HEK293 (cell line): Measurements from ENCODE around the gene RELCH.

ENCODE experiments used
- IKZF3 ChIP-seq: fragments of 450-650 bp; IDR thresholded peaks from 2 replicates; pipeline ENCODE4 v1.5.0; 2018; ENCODE audit warnings: missing biosample characterization, mild to moderate bottlenecking, missing genetic modification characterization, moderate library complexity
- MEIS1 ChIP-seq: sonication (generic); formaldehyde crosslinking; IDR thresholded peaks from 2 replicates; pipeline ENCODE4 v1.8.1; 2022; ENCODE audit warnings: missing genetic modification reagents, mild to moderate bottlenecking, borderline replicate concordance
- MZF1 ChIP-seq: fragments of 450-650 bp; formaldehyde crosslinking; IDR thresholded peaks from 2 replicates; pipeline ENCODE4 v1.5.1; 2017; ENCODE audit warnings: missing biosample characterization, missing genetic modification characterization, borderline replicate concordance
- RBAK ChIP-seq: fragments of 450-650 bp; formaldehyde crosslinking; IDR thresholded peaks from 2 replicates; pipeline ENCODE4 v1.5.1; 2016; ENCODE audit warnings: missing biosample characterization, missing genetic modification characterization
- ZNF174 ChIP-seq: fragments of 450-650 bp; formaldehyde crosslinking; IDR thresholded peaks from 2 replicates; pipeline ENCODE4 v1.5.0; 2017; ENCODE audit warnings: missing biosample characterization, mild to moderate bottlenecking, missing genetic modification characterization
- ZNF2 ChIP-seq: fragments of 450-650 bp; formaldehyde crosslinking; IDR thresholded peaks from 2 replicates; pipeline ENCODE4 v1.5.1; 2016; ENCODE audit warnings: missing biosample characterization, missing genetic modification characterization
- TF ChIP-seq, protein P1 (sequence below): fragments of 450-650 bp; formaldehyde crosslinking; IDR thresholded peaks from 2 replicates; pipeline ENCODE4 v1.5.1; 2016; ENCODE audit warnings: missing biosample characterization, missing genetic modification characterization
- TF ChIP-seq, protein P2 (sequence below): fragments of 450-650 bp; formaldehyde crosslinking; IDR thresholded peaks from 2 replicates; pipeline ENCODE4 v1.5.1; 2016; ENCODE audit warnings: missing biosample characterization, missing genetic modification characterization
- TF ChIP-seq, protein P3 (sequence below): fragments of 450-650 bp; formaldehyde crosslinking; IDR thresholded peaks from 2 replicates; pipeline ENCODE4 v1.5.1; 2016; ENCODE audit warnings: missing biosample characterization, missing genetic modification characterization, borderline replicate concordance
- TF ChIP-seq, protein P4 (sequence below): fragments of 450-650 bp; formaldehyde crosslinking; IDR thresholded peaks from 2 replicates; pipeline ENCODE4 v1.5.1; 2016; ENCODE audit warnings: missing biosample characterization, missing genetic modification characterization
- TF ChIP-seq, protein P5 (sequence below): fragments of 450-650 bp; formaldehyde crosslinking; IDR thresholded peaks from 2 replicates; pipeline ENCODE4 v1.5.1; 2016; ENCODE audit warnings: missing biosample characterization, missing genetic modification characterization

DNA sequence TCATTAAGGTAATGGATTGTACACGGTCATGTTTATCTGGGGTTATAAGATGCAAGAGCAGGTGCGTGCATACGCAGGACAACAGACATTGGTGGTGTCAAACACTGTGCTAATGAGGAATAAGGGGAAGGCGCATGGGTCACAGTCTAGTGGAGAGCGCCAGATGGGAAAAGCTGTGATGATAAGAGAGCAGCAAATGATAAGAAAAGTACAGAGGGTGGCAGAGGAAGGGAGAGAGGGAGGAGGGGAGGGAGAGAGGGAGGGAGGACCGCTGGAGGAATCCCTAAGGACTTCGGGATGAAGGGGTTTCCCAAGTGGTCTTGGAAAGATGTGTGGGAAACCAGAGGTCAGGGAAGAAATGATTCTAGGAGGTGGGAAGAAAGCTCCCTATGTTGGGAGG is 140.9 kb downstream of the RELCH start:
- TF ChIP-seq, protein P1, sequence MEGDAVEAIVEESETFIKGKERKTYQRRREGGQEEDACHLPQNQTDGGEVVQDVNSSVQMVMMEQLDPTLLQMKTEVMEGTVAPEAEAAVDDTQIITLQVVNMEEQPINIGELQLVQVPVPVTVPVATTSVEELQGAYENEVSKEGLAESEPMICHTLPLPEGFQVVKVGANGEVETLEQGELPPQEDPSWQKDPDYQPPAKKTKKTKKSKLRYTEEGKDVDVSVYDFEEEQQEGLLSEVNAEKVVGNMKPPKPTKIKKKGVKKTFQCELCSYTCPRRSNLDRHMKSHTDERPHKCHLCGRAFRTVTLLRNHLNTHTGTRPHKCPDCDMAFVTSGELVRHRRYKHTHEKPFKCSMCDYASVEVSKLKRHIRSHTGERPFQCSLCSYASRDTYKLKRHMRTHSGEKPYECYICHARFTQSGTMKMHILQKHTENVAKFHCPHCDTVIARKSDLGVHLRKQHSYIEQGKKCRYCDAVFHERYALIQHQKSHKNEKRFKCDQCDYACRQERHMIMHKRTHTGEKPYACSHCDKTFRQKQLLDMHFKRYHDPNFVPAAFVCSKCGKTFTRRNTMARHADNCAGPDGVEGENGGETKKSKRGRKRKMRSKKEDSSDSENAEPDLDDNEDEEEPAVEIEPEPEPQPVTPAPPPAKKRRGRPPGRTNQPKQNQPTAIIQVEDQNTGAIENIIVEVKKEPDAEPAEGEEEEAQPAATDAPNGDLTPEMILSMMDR (tag by site-specific recombination) = no peak
- no peak for TF ChIP-seq ZNF2 (tag by site-specific recombination)
- TF ChIP-seq, protein P2, sequence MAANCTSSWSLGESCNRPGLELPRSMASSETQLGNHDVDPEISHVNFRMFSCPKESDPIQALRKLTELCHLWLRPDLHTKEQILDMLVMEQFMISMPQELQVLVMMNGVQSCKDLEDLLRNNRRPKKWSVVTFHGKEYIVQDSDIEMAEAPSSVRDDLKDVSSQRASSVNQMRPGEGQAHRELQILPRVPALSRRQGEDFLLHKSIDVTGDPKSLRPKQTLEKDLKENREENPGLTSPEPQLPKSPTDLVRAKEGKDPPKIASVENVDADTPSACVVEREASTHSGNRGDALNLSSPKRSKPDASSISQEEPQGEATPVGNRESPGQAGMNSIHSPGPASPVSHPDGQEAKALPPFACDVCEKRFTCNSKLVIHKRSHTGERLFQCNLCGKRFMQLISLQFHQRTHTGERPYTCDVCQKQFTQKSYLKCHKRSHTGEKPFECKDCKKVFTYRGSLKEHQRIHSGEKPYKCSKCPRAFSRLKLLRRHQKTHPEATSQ (tag by site-specific recombination) = no peak
- TF ChIP-seq, protein P3, sequence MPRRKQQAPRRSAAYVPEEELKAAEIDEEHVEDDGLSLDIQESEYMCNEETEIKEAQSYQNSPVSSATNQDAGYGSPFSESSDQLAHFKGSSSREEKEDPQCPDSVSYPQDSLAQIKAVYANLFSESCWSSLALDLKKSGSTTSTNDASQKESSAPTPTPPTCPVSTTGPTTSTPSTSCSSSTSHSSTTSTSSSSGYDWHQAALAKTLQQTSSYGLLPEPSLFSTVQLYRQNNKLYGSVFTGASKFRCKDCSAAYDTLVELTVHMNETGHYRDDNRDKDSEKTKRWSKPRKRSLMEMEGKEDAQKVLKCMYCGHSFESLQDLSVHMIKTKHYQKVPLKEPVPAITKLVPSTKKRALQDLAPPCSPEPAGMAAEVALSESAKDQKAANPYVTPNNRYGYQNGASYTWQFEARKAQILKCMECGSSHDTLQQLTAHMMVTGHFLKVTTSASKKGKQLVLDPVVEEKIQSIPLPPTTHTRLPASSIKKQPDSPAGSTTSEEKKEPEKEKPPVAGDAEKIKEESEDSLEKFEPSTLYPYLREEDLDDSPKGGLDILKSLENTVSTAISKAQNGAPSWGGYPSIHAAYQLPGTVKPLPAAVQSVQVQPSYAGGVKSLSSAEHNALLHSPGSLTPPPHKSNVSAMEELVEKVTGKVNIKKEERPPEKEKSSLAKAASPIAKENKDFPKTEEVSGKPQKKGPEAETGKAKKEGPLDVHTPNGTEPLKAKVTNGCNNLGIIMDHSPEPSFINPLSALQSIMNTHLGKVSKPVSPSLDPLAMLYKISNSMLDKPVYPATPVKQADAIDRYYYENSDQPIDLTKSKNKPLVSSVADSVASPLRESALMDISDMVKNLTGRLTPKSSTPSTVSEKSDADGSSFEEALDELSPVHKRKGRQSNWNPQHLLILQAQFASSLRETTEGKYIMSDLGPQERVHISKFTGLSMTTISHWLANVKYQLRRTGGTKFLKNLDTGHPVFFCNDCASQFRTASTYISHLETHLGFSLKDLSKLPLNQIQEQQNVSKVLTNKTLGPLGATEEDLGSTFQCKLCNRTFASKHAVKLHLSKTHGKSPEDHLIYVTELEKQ = no peak
- no peak for TF ChIP-seq MZF1
- no peak for TF ChIP-seq ZNF174
- TF ChIP-seq, protein P4, sequence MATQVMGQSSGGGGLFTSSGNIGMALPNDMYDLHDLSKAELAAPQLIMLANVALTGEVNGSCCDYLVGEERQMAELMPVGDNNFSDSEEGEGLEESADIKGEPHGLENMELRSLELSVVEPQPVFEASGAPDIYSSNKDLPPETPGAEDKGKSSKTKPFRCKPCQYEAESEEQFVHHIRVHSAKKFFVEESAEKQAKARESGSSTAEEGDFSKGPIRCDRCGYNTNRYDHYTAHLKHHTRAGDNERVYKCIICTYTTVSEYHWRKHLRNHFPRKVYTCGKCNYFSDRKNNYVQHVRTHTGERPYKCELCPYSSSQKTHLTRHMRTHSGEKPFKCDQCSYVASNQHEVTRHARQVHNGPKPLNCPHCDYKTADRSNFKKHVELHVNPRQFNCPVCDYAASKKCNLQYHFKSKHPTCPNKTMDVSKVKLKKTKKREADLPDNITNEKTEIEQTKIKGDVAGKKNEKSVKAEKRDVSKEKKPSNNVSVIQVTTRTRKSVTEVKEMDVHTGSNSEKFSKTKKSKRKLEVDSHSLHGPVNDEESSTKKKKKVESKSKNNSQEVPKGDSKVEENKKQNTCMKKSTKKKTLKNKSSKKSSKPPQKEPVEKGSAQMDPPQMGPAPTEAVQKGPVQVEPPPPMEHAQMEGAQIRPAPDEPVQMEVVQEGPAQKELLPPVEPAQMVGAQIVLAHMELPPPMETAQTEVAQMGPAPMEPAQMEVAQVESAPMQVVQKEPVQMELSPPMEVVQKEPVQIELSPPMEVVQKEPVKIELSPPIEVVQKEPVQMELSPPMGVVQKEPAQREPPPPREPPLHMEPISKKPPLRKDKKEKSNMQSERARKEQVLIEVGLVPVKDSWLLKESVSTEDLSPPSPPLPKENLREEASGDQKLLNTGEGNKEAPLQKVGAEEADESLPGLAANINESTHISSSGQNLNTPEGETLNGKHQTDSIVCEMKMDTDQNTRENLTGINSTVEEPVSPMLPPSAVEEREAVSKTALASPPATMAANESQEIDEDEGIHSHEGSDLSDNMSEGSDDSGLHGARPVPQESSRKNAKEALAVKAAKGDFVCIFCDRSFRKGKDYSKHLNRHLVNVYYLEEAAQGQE (tag by site-specific recombination) = no peak
- TF ChIP-seq RBAK = no peak
- TF ChIP-seq, protein P5, sequence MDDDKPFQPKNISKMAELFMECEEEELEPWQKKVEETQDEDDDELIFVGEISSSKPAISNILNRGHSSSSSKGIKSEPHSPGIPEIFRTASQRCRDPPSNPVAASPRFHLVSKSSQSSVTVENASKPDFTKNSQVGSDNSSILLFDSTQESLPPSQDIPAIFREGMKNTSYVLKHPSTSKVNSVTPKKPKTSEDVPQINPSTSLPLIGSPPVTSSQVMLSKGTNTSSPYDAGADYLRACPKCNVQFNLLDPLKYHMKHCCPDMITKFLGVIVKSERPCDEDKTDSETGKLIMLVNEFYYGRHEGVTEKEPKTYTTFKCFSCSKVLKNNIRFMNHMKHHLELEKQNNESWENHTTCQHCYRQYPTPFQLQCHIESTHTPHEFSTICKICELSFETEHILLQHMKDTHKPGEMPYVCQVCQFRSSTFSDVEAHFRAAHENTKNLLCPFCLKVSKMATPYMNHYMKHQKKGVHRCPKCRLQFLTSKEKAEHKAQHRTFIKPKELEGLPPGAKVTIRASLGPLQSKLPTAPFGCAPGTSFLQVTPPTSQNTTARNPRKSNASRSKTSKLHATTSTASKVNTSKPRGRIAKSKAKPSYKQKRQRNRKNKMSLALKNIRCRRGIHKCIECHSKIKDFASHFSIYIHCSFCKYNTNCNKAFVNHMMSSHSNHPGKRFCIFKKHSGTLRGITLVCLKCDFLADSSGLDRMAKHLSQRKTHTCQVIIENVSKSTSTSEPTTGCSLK (tag by site-specific recombination) = no peak
- no peak for TF ChIP-seq MEIS1 (CRISPR knock-in tag)
- TF ChIP-seq IKZF3 (tag by site-specific recombination) = peak; percentile 76
